Measurements from ENCODE around the gene TRIM15. TPM values are rescaled to one million over a fixed set of nuclear protein-coding genes. Genes with fewer than 3 reads are reported as not detected.
A peak's percentile ranks its signal among the peaks of the same experiment; 100 is the strongest.

TRIM15 gene
- total and polyA plus RNA-seq, 10 of the 15 experiments (the other 5 are each of a cell fraction or from before 2014, with no cell fraction given): 0.29 TPM; not detected in 9

DNA sequence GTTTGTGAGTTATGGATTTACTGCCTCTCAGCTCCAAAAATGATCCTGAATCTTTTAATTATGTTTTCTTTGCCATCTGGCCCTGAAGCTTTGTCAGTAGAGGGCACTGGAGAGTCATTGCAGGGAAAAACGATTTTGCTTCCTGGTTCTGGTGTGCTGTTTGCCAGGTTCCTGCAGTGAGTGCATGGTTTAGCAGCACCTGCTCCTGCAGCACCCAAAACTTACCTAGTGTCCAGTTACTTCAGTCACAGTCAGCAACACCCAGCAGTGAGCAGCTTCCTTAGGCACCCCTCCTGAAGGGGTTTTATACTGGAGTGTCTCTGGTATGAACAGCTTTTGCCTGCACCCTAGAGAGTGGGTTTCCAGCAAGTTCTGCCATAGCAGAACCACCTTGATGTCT is 55.9 kb downstream of the TRIM15 start:
- Histone ChIP-seq H3K9me3 (replicated peaks; ENCODE audit: control insufficient read depth, insufficient read depth, low read length) (peaks cover 3% of the 10 kb centered on the region), H3K27me3 (replicated peaks in 1 of 2; ENCODE audit: control insufficient read depth in 2 of 2, insufficient read depth in 2 of 2, low read length in 1 of 2) (no peaks in the 10 kb centered on the region; a peak in 1 of 4 replicates), H2AFZ (ENCODE audit: control insufficient read depth, low read depth, low read length) (peak overlapping the region; percentile 83), H3K4me1 (ENCODE audit: control insufficient read depth, insufficient read depth, low read length) (peaks cover 4% of the 10 kb centered on the region), H3K4me2 (ENCODE audit: control insufficient read depth, insufficient read depth) (no peak overlapping the region), H3K36me3 (ENCODE audit: control insufficient read depth in 2 of 2, insufficient read depth in 2 of 2, low read length in 1 of 2) (no peaks in the 10 kb centered on the region), H4K20me1 (ENCODE audit: control insufficient read depth, insufficient read depth) (no peaks in the 10 kb centered on the region), H3K27ac (ENCODE audit: control insufficient read depth, insufficient read depth) (no peak overlapping the region), H3K79me2 (ENCODE audit: control insufficient read depth, insufficient read depth, low read length) (0 out of 2 replicates have a peak, but pooled peaks cover 2% of the 10 kb centered on the region), H3K9ac (ENCODE audit: control insufficient read depth, insufficient read depth, low read length) (no peak overlapping the region), H3K4me3 (no peak overlapping the region)
- ChIA-PET POLR2A (interaction anchor here (0.8 kb wide), 1 partner anchor 107 kb away, joined by 3 read pairs; no protein-coding TSS in a partner anchor), SMC1A (ENCODE audit: uncharacterized antibody, unreplicated experiment) (interaction anchor here (0.6 to 2.3 kb wide), 18 partner anchors 8 to 181 kb away, joined by 3 to 10 read pairs (median 4); no protein-coding TSS in a partner anchor), RAD21 (ENCODE audit: unreplicated experiment) (interaction anchor here (0.8 to 2.9 kb wide), 9 partner anchors 9 to 180 kb away, joined by 3 to 17 read pairs (median 4); no protein-coding TSS in a partner anchor), CTCF (interaction anchor here (0.6 to 6.0 kb wide), 43 partner anchors 9 to 868 kb away, joined by 3 to 56 read pairs (median 4); partner anchors contain the start of genes GTF2H4 and RPP21)
- 0% methylated on average over 1 of the region's 1 CpG for WGBS (ENCODE audit: insufficient coverage, insufficient replicate concordance, low lambda C conversion rate, missing lambda C conversion rate)
- peak; percentile 49 for FAIRE-seq
- peak; percentile 75 for ATAC-seq
- intact Hi-C loops (cut with micrococcal nuclease; ENCODE audit: unreplicated experiment): loop anchor here (2.0 kb wide), 1 partner anchor 178 kb away; no protein-coding TSS in a partner anchor
- BruUV-seq (replicated peaks): no TSS peak
- DNase-seq (ENCODE audit: low read depth, low spot score): peak; percentile 23
- in situ Hi-C loops (cut with MboI): no loop called here
- no peak for TF ChIP-seq FOXM1 (IDR thresholded peaks at IDR 0.05; ENCODE audit: low read depth, low read length)
- TF ChIP-seq MYC (IDR thresholded peaks at IDR 0.05; ENCODE audit: insufficient read depth, insufficient read length, insufficient replicate concordance, low read length, severe bottlenecking): no peak
- TF ChIP-seq PRDM15 (CRISPR knock-in tag; IDR thresholded peaks at IDR 0.05): no peak
- TF ChIP-seq, protein P1, sequence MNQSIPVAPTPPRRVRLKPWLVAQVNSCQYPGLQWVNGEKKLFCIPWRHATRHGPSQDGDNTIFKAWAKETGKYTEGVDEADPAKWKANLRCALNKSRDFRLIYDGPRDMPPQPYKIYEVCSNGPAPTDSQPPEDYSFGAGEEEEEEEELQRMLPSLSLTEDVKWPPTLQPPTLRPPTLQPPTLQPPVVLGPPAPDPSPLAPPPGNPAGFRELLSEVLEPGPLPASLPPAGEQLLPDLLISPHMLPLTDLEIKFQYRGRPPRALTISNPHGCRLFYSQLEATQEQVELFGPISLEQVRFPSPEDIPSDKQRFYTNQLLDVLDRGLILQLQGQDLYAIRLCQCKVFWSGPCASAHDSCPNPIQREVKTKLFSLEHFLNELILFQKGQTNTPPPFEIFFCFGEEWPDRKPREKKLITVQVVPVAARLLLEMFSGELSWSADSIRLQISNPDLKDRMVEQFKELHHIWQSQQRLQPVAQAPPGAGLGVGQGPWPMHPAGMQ (IDR thresholded peaks at IDR 0.05; ENCODE audit: borderline replicate concordance): no peak
- TF ChIP-seq E2F8 (IDR thresholded peaks at IDR 0.05; ENCODE audit: low read depth, partially characterized antibody): no peak
- no peak for TF ChIP-seq POLR2AphosphoS2 (IDR thresholded peaks at IDR 0.05; ENCODE audit: low read depth, low read length)
- TF ChIP-seq TCF7 (IDR thresholded peaks at IDR 0.05; ENCODE audit: borderline replicate concordance): no peak
- TF ChIP-seq SRF (IDR thresholded peaks at IDR 0.05; ENCODE audit: low read depth in 2 of 2, low read length in 2 of 2): no peak
- TF ChIP-seq GATAD2B (conservative IDR thresholded peaks at IDR 0.05; ENCODE audit: low read depth): no peak
- 0 out of 2 replicates have a peak, but pooled peaks have one; percentile 24 for TF ChIP-seq TAF1 (IDR thresholded peaks at IDR 0.05; ENCODE audit: borderline replicate concordance, low read depth, low read length)
- no peak for TF ChIP-seq TCF12 (IDR thresholded peaks at IDR 0.05; ENCODE audit: low read depth, low read length)
- TF ChIP-seq EP300 (IDR thresholded peaks at IDR 0.05; ENCODE audit: borderline replicate concordance in 1 of 2, control insufficient read depth in 1 of 2, low read depth in 2 of 2, low read length in 2 of 2): no peak
- TF ChIP-seq MAX (IDR thresholded peaks at IDR 0.05; ENCODE audit: low read depth, low read length): no peak
- TF ChIP-seq POU2F2 (IDR thresholded peaks at IDR 0.05; ENCODE audit: borderline replicate concordance, low read depth, low read length): no peak
- TF ChIP-seq SMC3 (IDR thresholded peaks at IDR 0.05; ENCODE audit: borderline replicate concordance, low read length): peak; percentile 62

Measured in GM12878 (cell line).